GM12801 (cell line): ENCODE results near the gene LINGO4.

ENCODE experiments used
- CTCF ChIP-seq: IDR thresholded peaks from one replicate; pipeline ENCODE4 v1.5.1; 2011; ENCODE audit warnings: control low read depth; ENCODE audit not compliant: insufficient read length; ENCODE audit errors: extremely low read depth

Gene LINGO4

DNA sequence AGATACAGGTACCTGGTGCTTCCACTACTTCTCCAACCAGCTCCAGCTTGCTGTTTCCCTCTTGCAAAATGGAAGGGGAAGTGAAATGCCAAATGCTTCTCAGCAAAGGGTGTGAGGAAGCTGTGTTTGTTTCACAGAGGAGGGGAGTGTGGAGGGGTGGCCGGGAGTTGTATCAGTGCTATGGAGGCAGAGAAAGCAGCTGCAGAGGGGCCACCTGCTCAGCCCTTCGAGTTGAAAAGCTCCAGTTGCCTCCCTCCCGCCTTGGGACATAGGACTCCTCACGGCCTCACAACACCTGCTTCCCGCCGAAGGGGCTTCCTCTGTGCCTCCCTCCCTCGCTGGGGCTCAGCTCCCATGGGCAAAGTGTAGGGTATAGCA is 12.1 kb upstream of the LINGO4 start:
- no peak for TF ChIP-seq CTCF

DNA sequence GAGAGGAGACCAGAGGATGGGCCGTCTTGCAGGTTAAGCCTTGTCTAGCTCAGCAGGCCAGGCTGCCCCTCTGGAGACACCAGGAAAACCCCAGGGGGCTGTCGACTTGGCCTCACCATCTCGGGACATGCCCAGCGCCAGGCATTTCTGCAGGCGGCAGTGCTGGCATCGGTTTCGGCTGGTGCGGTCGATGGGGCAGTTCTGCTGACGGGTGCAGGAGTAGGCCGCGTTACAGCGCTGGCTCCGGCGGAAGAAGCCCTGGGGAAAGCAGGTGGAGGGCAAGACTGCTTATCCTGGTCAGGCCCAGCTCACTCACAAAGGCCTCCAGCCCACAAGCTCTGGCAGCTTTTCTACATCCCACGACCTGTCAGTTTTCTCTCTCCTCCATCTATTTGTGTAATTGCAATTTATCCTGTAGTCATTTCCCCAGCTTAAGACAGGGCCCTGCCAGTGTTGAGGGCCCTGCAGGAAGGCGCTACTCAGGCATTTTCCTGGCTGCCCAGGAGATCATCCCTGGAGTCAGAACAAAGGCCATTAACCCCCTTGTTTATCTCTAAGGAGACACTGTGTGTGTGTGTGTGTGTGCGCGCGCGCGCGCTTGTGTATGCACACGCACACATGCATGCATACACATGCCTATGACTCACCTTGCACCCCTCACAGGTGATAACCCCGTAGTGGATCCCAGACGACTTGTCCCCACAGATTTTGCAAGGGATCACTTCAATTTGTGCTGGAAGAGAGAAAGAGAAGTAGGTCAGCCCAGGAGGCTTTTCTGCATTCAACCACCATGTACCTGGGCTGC is 11.5 kb upstream of the LINGO4 start:
- no peak for TF ChIP-seq CTCF

GRCh38 chr1:151815716-151816327 is 10.6 kb upstream of the LINGO4 start:
- TF ChIP-seq CTCF: no peak

DNA sequence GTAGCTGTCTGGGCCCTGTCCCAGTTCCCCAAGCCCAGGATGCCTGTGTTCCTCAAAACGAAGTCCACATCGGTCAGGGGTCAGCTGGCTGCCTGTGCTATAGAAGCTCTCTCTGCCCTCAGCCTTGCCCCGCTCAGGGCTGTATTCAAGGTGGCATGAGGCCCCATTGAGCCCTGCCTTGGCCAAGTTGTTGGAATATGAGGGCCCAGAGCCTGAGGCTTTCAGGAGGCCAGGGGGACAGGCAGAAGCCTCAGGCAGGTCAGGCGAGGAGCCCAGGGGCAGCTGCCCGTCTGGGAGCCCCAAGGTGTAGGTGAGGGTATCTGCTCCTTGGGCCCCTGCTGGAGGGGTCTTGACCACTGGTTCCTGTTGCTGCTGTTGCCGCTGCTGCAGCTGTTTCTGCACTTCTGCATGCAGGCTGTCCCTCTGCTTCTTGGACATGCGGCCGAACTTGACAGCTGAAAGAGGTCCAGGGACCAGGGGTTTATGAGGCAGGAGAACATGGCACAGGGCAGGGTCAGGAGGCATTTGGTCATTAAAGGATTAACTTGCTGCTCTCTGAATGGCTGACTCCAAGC is 9.8 kb upstream of the LINGO4 start:
- no peak for TF ChIP-seq CTCF

DNA sequence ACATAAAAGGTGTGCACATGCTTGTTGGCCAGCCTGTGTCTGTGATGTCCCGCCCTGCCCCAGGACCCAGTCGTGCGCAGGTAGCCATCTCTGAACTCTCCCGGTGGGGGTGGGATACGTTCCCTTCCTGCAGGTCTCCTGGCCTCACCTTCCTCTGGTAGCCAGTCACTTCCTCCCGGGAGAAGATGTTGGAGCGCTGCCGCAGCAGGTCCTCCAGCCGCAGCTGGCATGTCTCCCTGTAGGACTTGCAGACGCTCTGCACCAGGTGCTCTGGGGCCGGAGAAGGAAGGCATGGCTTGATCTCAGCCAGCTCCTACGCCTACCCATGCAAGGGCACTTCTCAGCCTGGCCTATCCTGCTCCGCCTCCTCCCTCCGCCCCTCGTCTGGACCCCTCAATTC is 9.2 kb upstream of the LINGO4 start:
- no peak for TF ChIP-seq CTCF

DNA sequence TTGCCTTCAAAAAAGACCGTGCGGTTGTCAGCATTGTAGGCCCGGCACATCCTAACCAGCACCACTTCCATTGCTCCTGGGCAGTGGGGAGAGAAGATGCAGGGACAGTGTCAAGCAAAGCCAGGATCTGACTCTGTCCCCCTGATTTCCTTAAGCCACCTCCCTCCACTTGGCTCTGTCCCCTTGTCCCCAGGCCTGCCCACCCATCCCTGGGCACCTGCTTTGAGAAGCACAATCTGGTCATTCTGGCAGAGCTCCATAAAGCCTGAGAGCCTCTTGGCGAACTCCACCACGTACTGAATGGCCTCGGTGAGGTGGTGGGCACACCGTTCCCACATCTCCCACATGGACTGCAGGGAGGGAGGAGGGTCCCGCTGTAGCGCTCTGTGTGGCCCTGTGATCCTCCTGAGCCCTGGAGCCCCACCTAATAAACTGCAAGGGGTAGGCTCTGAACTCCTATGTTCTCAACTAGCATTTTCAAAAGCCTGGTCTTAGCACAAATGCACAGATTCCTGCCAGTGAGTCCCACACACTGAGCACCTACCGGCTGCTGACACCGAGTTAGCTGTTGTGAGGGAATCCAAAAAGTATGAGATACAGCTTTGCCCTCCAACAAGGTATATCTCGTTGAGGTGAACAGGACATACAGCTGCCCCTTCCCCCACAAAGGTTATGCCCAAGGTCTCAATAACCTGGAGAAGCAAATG is 8.2 kb upstream of the LINGO4 start:
- TF ChIP-seq CTCF: no peak

GRCh38 chr1:151811181-151811580 is 6.0 kb upstream of the LINGO4 start:
- TF ChIP-seq CTCF: no peak
